ENCODE results near the gene CEACAM20. TPM values are rescaled to one million over a fixed set of nuclear protein-coding genes. Genes with fewer than 3 reads are reported as not detected.
"Not testable (repeated sequence)": the region's sequence is repeated elsewhere in the genome, so short reads cannot be mapped to it uniquely, and the experiment has no call there.

Gene CEACAM20
- not detected in 2 replicates for total RNA-seq (2014; rRNA removed; shearing (Covaris generic))
- polyA plus RNA-seq (2014; cell fraction: nucleus; rRNA removed), result not detected in 2 replicates

- DNase-seq (ENCODE audit: extremely low read depth, low read depth), result no peak
Observed at GRCh38 chr19:44529536-44529935, at the start of gene CEACAM20. Gene CEACAM20 (minus strand): TSS chr19:44529675. CDS start chr19:44529509, 166 bp downstream.

GRCh38 chr19:44577566-44577874 lies 48.0 kb upstream of the CEACAM20 start:
- no peak for DNase-seq (ENCODE audit: extremely low read depth, low read depth)

GRCh38 chr19:44576843-44577565 lies 47.5 kb upstream of the CEACAM20 start:
- no peak for DNase-seq (ENCODE audit: extremely low read depth, low read depth)

- no peak for DNase-seq (ENCODE audit: extremely low read depth, low read depth)
Observed at GRCh38 chr19:44575116-44575700, 45.7 kb upstream of the CEACAM20 start.

- DNase-seq (ENCODE audit: extremely low read depth, low read depth), result no peak
Observed at GRCh38 chr19:44574186-44574950, 44.9 kb upstream of the CEACAM20 start.

GRCh38 chr19:44573627-44574026 lies 44.2 kb upstream of the CEACAM20 start:
- DNase-seq (ENCODE audit: extremely low read depth, low read depth), result no peak

- no peak for DNase-seq (ENCODE audit: extremely low read depth, low read depth)
Observed at GRCh38 chr19:44573183-44573582, 43.7 kb upstream of the CEACAM20 start.

GRCh38 chr19:44572581-44572900 lies 43.1 kb upstream of the CEACAM20 start:
- no peak for DNase-seq (ENCODE audit: extremely low read depth, low read depth)

GRCh38 chr19:44571830-44572580 lies 42.5 kb upstream of the CEACAM20 start:
- no peak for DNase-seq (ENCODE audit: extremely low read depth, low read depth)

GRCh38 chr19:44570984-44571684 lies 41.7 kb upstream of the CEACAM20 start:
- peak; percentile 66 for DNase-seq (ENCODE audit: extremely low read depth, low read depth)

- DNase-seq (ENCODE audit: extremely low read depth, low read depth), result no peak
Observed at GRCh38 chr19:44570603-44570983, 41.1 kb upstream of the CEACAM20 start.

- no peak for DNase-seq (ENCODE audit: extremely low read depth, low read depth)
Observed at GRCh38 chr19:44567745-44568144, 38.3 kb upstream of the CEACAM20 start.

- no peak for DNase-seq (ENCODE audit: extremely low read depth, low read depth)
Observed at GRCh38 chr19:44566984-44567383, 37.5 kb upstream of the CEACAM20 start.

GRCh38 chr19:44563086-44563655 lies 33.7 kb upstream of the CEACAM20 start:
- not testable (repeated sequence) for DNase-seq (ENCODE audit: extremely low read depth, low read depth)

- no peak for DNase-seq (ENCODE audit: extremely low read depth, low read depth)
Observed at GRCh38 chr19:44557933-44558332, 28.5 kb upstream of the CEACAM20 start.

- no peak for DNase-seq (ENCODE audit: extremely low read depth, low read depth)
Observed at GRCh38 chr19:44554641-44555246, 25.3 kb upstream of the CEACAM20 start.

GRCh38 chr19:44553478-44554171 lies 24.1 kb upstream of the CEACAM20 start:
- no peak for DNase-seq (ENCODE audit: extremely low read depth, low read depth)

GRCh38 chr19:44552324-44552723 lies 22.8 kb upstream of the CEACAM20 start:
- peak; percentile 2 for DNase-seq (ENCODE audit: extremely low read depth, low read depth)

GRCh38 chr19:44551850-44552249 lies 22.4 kb upstream of the CEACAM20 start:
- DNase-seq (ENCODE audit: extremely low read depth, low read depth), result no peak
